Activated CD4-positive, alpha-beta T cell treated with anti-CD3 and anti-CD28 coated beads, Interleukin-2, amount 50 U/mL, for 4 hours (primary cell): ENCODE results near the gene SLC17A4.

ENCODE experiments used
- DNase-seq, 2 experiments: peaks; one replicate each; pipeline ENCODE4 v3.0.0-alpha.2; 2020

Gene SLC17A4

DNA sequence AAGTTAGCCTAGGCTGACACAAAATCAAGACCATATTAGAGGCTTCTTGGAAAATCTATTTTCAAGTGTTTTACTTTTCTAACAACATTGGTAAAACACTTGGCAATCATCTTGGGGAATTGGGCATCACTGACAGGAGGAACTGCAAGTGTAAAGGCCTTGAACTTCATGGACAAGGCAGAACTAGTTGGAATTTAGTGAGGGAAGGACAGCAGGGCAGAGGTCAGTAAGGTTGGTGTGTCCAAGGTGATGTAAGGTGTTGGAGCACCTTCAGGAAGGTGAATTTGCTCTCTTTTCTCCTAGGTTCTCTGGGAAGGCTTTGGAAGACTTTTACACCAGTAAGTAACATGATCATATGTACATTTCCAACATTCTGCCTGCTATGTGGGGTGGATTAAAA lies 1.5 kb upstream of the SLC17A4 start:
- DNase-seq: no peak

DNA sequence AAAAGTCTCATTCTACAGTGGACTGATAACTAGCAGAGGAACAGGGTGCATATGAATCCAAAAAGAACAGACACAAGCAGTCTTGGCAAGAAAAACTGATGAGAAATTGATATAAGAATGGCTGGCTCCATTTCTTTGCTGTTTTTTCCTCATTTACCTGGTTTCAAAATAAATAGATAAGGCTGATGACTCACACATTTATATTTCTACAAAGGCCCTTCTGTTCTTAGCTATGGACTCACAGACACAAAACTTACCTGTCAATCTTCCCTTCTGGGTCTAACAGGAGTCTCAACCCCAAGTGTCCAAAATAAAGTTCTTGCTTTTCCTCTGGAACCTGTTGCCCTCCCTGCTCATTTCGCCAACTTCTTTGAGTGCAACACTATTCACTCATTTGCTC lies 941 bp downstream of the SLC17A4 start:
- DNase-seq: no peak

DNA sequence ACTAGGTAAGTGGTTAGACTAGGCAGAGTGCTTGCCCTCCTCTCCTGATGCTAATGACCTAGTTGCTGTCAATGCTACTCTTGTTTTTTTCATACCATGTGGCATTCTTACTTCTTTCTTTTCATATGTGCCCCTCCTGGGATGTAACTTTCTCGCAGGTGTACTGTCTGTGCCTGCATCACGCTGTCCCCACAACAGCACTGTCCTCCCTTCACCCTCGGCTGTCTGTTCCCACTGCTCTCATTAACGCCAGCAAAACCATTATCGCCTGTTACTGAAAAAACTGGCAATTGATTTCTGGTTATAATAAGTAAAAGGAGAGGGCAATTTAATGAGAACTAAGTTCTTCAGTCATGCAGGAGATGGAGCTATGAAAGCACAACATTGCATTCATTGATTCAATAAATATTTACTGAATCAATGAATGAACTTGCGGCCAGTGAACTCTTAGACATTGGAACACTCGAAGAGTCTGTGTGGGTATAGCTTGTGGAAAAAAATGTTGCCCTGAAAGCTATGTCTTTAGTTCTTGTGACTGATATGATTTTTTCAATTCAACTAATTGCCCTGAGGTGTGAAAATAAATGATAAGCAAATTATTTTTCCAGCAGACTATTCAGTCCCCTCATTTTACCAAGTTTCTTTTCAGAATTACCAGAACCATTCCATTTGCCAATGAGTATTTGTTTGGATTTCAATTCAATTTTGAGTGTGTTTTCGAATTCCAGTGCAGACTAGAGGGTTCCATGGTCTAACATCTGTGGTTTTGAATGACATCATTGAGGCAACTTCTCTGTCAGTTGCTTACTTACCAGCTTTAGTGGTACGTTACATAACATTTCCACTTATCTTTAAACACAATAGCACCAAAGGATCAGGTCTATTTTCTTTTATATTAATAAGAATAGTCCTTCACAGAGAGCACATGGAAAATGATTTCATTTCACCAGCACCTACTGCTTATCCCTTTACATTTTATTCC lies 2.1 kb downstream of the SLC17A4 start:
- DNase-seq: no peak

DNA sequence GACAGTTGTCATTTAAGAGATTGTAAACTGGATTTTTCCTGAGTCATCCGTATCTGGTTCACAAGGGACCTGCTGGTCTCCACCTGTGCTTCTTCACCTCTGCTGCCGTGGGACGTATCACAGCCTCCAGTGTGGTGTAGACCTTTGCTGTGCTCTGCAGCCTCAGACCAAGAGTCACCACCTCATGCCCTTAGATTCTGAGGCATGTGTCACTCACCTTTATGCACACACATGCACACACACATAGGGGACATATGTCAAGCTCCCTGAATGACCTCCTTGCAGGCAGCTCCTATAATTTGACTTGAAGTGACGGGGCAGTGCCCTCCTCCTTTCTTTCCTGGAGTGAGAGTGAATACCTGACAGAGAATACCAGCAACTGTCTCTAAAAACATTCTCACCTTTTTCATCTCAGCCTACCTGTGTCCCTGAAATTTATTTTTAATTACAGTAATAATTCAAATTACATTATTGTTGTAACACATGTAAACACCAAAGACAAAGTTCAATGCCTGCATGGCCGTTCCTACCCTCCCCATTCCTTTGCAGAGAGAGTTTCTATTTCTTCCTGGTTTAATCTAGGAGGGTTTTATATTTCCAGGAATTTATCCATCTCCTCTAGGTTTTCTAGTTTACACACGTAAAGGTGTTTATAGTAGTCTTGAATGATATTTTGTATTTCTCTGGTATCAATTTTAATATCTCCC lies 3.5 kb downstream of the SLC17A4 start:
- no peak for DNase-seq

DNA sequence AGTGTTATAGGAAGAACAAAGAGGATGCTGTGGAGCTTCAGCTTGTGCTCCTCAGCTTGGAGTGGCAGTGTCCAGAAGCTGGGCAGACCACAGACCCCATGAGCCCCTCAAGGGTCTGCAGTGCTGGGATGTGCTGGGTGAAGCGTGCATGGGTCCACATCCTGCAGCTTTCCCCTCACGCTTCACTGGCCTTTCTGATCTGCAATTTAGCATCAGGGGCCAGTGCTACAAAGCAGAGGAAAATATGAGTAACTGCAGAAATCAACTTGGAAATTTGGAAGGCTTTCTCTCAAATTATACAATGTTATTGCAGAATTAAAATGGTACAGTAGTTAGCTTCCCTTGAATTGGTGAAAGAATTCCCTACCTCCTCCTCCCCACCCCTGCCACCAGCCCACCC lies 10.1 kb downstream of the SLC17A4 start:
- no peak for DNase-seq

DNA sequence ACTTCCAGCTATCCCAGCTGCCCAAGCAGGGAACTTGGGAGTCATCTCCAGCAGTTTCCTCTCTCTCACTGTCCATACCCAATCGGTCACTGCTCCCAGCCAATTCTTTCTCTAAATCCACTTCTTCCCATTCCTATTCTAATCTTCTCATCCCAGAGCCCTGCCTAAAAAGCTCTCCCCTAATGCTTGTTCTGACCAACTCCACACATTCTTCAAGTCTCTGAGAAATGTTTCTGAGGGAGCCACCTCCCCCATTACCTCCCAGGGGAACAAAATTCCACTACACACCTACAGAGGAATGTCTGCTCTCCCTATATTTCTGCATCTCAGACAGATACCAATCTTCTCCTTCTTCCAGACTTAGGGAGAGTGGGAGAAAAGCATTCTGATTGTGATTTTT lies 14.0 kb downstream of the SLC17A4 start:
- no peak for DNase-seq

DNA sequence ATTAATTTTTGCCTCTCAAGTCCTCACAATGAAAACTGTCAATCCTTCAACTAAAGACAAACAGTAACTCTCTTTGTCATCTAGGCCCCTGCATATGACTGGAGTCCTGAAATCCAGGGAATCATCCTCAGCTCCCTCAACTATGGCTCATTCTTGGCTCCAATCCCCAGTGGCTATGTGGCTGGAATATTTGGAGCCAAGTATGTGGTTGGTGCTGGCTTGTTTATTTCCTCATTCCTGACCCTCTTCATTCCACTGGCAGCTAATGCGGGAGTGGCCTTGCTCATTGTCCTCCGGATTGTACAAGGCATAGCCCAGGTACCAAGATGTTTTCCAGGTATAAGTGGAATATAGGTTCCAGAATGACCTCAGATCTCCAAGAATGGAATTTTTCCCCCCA lies 15.4 kb downstream of the SLC17A4 start:
- no peak for DNase-seq

DNA sequence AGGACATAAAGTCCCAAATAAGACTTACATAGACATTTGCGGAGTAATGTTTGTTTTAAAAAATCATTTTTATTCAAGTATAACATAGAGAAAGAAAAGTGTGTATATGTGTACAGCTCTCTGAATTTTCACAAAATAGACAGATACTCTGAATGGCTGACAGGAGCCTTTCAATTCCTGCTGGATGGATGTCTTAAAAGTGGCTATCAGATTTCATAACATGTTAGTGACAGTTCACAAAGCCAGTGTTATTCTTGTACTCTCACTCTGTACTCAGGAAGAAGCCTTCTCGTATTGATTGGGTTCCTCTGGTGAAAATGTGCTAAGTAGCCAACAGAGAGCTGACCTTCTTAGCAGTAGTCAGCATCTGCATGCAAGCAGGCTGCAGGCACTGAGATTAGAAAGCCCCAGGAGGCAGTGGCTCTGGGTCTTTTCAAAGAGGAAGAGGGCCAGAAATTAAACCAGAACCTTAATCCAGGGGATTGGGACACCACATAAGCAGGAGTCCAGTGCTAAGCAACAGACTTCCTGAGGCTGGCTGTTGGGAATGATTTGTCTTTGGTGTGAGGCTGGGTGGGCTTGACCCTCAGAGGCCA lies 19.7 kb downstream of the SLC17A4 start:
- no peak for DNase-seq

DNA sequence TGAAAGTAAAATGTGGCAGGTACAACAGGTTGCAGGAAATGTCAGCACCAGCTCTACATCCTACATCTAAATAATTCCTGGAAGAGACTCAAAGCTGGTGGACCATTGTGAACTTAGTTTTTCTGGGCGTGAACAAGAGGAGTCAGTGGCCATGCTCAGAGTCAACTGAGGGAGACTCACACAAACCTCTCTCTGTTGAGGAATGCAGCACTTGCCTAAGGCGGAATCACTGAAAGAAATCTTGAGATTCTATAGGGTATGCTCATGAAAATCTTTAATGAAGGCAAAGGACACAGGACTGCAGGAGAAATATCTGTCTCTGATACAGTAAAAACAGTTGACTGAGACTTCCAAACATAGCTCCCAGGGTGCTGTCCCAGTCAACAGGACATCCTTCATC lies 22.5 kb downstream of the SLC17A4 start:
- DNase-seq: no peak

DNA sequence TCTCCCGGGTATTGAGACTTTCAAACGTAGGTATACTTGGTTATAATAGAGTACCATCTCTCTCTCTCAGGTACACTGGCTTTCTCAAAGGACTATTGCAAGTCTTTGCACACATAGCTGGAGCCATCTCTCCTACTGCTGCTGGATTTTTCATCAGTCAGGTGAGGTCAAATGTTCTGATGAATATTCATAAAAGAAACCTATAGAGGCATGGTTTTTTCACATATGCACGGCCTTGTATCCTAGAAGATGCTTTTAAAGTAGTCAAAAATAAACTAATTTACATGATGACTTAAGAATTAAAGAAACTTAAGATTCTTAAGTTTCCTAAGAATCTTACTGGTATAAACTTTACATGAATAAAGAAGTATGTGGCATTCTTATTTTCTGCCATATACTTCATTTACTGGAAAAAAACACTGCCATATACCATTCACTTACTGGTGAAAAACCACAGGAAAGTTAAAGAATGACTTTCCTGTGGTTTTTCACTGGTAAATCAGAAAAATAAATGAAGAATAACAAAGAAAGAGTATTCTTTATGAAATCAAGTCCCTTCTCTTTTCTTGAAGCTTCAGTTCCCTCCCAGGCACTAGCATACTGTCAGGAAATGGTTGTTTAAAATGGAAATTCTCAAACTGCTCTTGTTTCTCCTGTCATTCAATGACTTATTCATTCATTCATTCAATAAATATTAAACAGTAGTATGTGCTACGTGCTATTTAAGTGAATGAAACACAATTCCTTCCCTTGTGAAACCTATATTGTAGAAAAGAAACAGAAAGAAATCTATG lies 23.5 kb downstream of the SLC17A4 start:
- no peak for DNase-seq

DNA sequence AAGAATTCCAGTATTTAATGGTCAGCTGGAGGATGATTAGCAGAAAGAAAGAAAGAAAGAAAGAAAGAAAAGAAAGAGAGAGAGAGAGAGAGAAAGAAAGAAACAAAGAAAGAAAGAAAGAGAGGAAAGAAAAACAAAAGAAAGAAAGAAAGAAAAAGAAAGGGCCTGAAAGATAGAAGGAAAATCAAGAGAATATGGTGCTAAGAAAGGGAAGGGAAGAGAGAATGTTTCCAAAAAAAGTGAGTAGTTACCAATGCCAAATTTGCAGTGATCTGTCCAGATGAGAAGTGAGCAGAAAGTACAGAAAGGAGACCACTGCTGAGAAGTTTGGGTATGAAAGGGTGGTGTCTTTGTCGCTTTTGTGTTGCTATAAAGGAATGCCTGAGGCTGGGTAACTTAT lies 26.6 kb downstream of the SLC17A4 start:
- no peak for DNase-seq

DNA sequence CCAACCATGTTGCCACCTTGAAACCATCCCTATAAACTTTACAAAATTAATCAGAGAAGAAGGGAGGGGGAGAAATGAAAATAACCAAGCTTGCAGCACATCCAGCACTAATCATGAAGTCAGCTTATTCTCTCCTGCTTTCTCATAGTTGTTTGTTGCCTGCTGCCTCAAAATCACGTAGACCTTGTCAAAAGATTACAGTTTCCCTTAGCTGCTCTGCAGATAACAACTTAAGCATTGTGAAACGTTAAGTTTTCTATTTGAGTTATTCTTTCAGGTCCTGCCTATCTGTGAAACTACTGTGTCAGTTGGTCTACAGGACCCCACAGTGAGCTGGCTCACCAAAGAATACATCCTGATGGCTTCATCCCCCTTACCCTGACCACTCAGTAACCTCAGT lies 32.9 kb downstream of the SLC17A4 start:
- no peak for DNase-seq

DNA sequence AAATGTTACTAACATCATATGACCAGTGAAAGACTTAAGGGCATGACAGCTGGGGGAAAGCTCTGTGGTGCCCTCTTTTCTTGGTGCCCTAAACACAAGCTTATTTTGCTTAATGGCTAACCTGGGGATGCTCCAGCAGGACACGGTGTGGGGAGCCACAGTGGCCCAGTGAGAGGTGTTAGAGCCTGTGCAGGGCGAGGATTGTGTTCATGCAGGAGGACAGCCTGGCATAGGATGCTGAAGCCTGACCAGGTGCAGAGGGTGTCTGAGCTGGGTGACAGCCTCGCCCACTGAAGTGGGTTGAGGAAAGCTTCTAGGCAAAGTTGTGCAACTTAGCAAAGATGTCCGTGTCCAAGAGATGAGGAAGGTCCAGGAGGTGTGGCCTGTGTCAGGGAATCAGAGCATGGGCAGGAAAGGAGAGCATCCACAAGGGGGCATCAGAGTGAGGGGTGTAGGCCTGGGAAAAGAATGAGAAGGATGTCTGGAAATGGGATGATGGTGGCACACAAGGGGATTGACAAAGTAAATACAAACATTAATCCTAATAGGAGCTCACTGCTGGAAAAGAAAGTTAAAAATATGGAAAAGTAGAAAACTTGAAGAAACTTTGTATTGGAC lies 33.9 kb downstream of the SLC17A4 start:
- peak; percentile 8 to 19 for DNase-seq

DNA sequence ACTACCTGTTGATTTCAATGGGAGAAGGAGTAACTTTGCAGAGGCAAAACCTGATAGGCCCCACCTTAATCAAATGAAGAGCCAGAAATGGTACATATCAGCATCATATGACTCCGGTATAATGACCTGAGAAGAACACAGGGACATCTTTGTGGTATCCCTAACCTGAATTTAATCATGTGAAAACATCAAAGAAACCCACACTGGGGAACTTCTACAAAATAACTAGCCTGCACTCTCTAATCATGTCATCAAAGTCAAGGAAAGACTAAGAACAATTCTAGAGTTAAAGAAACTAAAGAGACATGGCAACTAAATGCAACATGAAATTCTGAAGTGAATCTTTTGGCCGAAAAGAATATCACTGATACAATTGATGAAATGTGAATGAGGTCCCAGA lies 34.9 kb downstream of the SLC17A4 start:
- DNase-seq: no peak

DNA sequence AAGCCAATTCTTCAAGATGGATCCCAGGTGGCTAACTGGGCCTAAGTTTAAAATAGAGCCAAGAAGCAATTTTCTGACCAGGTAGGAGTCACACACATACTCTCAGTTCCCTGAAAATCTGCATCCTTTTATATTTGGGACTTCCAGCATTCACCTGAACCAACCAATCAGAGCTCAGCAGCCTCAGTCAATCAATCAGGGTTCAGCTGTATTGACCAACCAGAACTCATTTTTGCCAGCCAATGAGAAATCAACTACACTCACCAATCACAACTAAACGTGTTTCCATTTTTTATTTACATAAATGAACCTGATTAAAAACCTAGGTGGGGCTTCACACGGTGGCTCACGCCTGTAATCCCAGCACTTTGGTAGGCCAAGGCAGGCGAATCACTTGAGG lies 37.5 kb downstream of the SLC17A4 start:
- DNase-seq: no peak

DNA sequence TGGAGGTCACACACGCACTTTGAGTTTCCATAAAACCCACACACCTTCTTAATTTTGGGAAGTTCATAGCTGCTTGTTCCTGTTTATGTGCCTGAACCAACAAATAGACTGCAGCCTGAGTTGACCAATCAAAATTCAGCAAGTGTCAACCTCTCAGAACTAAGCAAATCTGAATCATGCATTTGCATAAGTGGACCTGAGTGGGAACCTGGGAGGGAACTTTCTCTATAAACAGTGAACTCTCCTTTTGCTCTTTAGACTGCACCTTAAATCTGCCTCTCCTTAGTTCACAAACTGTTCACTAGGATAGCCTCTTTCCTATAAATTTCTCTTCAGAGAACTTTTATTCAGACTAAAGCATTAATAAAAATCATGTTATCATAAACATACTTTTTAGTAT lies 39.4 kb downstream of the SLC17A4 start:
- DNase-seq: no peak

DNA sequence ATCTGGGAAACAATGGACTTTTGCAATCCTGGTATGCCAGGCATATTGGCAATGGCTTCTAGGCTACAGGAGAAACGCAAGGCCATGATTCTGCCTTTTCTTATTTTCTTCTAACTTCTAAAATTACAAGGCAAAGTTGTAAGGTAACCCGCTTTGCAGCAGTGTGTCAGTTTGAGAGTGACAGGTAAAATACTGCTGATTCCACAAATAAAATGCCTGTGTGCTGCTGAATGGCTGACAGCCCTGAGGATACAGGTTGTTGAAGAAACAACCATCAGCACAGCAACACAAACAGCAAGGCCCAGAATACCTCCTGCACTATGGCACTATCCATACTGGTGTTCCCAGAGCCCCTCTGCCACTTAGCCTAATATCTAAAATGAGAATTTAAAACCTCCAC lies 40.2 kb downstream of the SLC17A4 start:
- DNase-seq: no peak

DNA sequence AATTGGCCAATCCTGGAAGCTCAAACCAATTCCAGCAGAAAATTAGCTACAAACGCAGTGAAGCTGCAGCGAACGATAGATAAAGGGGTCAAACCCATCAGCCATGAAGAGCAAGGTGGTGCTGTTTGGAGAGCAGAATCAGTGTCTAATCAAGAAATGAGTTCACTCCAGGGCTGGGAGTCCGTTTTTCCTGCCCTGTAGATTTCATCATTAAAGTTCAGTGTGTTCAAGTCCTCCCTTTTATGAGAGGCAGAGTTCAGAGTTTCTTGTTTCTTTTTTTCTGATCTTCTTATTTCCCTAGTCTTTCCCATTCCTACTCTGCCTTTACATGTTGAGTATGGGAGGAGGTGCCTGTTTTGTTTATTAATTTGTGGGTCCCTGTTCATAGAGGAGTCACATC lies 46.9 kb downstream of the SLC17A4 start:
- DNase-seq: no peak

DNA sequence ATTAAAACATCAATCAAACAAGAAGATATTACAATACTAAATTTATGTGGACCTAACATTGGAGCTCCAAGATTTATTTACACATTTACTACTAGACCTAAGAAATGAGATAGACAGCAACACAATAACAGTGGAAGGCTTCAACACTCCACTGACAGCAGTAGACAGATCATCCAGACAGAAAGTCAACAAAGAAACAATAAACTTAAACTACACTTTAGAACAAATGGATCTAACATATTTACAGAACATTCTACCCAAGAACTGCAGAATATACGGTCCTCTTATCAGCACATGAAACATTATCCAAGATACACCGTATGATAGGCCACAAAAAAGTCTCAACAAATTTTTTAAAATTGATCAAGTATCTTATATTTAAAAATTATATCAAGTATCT lies 50.3 kb downstream of the SLC17A4 start:
- no peak for DNase-seq

DNA sequence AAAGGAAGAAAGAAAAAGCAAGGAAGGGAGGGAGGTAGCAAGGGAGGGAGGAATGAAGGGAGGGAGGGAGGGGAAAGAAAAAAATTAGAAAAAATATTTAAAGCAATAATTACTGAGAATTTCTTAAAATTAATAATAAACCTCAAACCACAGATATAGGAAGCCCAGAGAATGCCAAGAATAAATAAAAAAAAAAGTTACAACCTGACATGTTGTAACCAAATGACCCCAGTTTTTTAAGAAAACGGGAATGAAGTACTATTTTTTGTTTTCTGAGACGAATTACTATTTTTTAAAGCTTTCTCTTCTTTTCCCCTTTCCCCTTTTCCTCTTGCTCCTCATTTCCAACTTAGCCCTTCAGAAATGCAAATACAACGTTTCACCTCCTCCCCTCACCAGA lies 60.7 kb downstream of the SLC17A4 start:
- no peak for DNase-seq

DNA sequence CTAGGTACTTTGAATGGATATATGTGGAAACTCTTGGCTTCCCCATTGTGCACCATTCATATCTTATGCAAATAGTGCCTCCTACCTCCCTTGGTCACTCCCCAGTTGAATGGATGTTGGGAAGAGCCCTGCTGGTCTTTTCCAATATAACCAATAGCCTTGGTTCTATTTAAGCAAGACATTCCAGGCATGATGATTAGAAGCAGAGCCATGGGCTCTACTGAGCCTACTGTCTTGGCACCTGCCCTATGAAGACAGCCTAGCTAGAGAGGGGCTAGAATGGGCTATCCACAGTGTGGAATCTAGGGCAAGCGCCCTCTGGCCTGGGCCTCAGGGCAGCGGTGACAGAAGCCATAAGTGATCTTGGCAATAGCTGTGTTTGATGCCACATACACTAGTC lies 61.7 kb downstream of the SLC17A4 start:
- no peak for DNase-seq

DNA sequence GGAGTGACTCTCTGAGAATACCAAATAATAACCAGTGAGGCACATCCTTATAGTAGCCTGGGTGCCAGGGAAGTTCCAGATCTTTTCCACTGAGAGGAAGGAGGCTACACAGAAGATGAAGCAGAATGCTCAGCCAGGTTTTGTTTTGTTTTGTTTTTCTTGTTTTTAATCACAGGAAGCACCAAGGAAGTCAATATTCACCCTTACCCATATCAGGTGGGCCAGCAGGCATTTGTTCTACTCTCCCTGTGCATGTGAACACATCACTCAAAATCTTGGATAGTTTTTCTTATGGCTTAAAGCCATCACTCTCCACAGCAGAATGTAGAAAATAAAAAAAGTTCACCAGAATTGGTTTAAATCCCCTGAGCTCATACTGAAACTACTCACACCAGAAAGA lies 66.8 kb downstream of the SLC17A4 start:
- DNase-seq: no peak

DNA sequence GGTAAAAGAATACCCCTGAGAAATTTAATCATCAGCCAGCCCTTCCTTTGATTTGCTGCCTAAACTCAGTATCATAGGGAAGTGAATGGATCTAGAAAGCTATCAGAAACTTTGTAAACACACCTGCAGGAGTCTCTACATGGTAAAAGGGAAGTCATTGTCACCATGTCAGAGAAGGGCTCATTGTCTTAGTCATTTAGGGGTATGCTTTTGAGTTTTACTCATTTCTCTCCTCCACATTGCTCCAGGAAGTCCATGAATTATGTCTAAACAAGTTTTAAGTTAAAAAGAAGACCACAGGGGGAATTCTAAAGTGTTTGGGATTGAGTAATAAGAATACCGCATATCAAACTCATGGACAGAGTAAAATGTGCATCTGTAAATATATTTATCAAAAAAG lies 74.8 kb downstream of the SLC17A4 start:
- DNase-seq: no peak
